NK-92 (cell line): ENCODE data around the gene UNC5B.

ENCODE experiments used
- DNase-seq: peaks from one replicate; lab custom pipeline; 2025; ENCODE audit not compliant: unreplicated experiment; lab: John Stamatoyannopoulos, UW

UNC5B gene

DNA sequence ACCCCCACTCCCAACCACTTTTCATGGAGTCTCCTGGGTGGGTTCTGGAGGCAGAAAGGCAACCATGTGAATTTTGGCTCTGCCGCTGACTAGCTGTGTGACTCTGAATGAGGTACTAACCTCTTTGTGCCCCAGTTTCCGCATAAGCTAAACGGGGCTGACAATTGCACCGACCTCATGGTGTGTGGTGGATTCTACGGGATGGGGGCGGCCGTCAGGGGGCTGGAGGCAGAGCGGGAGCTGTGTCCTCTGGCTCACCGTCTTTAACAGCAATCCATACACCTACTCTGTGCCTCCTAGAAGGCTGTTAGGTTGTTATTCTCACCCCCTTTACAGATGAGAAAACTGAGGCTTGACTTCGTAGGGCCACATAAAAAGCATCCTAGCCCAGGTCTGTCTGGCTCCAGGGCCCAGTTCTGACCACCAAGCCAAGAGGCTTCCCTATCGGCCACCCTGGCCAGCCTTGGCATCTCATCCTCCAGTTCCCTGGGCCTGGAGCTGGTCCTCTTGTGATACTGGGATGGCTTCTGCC lies 102.4 kb downstream of the UNC5B start:
- DNase-seq: no peak

DNA sequence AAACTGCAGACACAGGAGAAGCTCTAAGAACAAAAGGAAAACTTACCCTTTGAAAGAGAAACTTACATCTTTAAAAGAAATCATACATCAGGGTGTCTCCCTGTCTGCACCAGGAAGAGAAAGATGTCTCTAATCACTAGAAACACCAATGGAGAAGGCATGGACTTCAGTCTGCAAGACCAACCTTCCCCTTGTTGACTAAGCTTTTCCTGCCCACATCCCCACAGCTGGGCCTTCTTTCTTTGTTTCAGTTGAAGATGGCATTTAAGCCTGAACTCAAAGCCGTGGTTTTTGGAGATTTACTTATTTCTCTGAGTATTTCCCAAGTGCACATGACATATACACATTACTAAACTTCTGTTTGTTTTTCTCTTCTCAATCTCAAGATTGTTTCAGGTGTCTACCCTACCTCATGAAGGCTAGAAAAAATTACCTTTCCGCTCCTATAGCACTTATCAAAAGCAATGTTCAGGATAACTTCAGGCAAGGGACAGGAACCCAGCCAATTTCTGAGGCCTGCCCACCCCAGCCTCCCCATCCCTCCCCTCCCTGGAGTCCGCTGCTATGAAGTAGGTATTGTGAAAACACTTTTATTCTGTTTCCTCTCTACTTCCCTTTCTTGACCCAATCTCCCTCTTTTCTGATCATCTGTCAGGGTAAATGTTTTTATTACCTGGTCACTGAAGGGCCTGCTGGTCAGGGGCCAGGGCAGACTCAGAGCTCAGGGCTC lies 103.9 kb downstream of the UNC5B start:
- DNase-seq: no peak

DNA sequence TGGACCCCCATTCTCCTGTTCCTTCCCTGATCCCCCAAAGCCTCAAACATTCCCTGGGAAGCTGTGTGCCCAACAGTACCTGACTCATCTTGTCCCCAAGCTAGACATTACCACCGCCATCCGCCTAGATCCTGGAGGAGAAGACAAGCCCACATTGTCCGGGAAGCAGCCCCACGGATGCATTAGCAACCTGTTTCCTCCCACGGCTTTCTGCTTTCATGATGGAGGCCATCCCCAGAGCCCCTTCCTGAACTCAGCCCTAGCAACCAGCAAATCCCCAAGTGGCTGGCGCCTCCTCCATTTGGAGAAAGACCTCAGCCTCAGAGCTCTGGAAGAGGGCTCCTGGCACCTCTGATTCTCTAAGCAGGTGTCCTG lies 104.4 kb downstream of the UNC5B start:
- DNase-seq: no peak

DNA sequence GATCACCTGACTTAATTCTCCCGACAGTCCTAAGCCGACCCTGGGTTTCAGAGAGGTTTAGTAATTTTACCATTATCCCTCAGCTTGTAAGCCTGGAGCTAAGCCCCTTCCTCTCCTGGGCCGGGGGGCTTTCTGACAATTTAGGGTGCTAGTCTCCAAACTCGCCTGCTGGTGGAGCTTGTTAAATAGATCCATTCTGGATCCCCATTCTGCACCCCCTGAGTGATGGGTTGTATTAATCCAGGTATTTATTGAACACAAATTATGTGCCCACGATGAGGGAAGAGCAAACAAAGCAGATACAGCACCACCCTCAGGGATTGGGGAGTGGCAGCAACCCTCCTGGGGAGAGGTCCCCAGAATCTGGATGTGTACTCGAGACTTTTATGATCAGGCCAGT lies 105.4 kb downstream of the UNC5B start:
- DNase-seq: no peak

DNA sequence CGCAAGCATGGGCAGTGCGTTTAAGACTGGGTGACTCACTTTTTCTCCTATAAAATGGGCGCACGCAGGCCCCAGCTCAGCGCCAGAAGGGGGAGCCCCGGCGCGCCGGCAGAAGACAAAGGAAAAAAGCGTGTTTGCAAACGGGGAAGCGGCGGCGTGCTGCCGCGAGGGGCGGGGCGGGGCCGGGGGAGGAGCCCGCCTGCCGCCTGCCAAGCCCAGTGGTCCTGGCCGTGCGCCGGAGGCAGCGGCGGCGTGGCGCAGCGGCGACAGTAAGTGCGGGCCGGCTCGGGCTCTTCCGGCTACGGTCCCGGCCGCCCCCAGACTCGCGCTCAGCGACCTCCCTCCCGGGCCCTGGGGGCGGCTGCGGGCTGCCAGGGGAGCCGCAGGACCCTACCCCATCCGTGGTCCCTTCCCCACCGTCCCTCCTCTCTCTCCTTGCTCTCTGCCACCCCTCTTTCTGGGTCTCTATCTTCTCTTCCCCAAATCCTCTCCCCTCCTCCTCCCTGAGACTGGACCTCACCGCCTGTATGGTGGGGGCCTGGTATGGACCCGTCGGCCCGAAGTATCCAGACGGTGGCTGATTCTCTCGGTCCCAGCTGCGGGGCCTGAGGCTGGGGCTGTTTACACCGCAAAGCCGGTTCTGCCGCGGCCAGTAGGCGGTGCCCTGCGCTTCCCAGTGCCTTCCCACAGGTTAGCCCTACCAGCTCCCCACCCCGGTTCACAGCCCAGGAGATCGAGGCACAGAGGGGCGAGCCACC lies 106.9 kb downstream of the UNC5B start, which contains the start of gene SLC29A3:
Gene SLC29A3 (plus strand): TSS at position 218 of the 758 bp plus-strand sequence. CDS start 51 bp downstream, at position 269.
- no peak for DNase-seq

DNA sequence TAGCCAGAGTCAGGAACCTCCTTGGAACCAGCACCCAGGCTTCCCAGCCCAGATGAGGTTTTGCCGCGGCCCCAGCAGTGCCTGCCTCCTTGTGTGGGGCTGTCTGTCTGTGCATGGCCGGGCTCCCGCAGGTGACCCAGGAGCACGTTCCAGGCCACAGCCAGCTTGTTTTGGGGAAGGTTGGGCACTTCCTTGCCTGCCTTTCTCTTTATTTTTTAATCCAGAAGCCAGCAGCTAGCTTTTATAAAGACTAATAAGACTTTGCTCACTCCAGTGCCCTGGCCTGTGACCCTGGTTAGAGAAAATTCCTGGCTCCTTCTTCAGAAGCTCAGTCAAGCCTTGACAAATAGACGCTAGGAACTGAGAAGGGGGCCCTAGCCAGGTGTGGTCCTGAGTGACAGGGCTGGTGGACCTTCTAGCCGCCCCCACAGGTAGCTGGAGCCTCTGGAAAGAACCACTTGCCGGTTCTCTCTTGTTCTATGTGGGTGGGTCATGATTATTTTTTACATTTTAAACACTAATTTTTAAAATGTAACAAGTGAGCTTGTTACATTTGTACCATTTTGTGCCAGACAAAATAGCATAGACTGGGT lies 107.5 kb downstream of the UNC5B start:
- no peak for DNase-seq

DNA sequence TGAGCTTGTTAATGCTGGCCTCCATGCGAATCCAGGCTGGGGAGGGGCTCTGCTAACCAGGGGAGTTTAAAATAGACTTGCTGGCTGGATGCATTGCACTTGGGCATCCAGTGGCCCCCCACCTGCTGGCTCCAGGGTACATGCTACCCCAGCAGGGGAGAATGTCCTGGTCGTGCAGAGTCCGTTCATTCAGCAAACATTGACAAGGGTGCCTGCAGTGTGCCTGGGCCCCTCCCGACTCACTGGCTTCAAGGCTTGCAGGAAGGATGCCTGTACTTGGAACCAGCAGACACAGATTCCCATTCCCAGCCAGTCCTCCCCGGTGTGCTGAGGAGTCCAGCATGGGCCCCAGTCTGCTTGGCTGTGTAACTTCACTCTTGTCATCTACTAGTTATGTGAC lies 108.2 kb downstream of the UNC5B start:
- DNase-seq: no peak

DNA sequence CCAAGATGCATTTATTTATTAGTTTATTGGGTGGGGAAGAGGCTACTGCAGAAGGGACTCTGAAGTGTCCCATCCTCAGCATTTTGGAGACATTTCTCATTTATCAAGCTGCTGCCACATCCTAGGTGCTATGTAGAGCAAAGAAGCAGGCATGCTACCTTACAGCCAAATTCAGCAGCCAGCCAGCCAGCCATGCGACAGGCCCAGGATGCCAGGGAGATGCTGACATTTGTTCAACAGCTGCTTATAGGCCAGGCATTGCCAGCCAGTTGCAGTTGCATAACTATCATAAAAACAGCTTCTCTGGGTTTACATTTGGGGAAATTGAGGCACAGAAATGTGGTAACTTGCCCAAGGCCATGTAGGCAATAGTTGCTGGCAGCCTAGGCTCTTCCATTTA lies 109.0 kb downstream of the UNC5B start:
- DNase-seq: no peak

DNA sequence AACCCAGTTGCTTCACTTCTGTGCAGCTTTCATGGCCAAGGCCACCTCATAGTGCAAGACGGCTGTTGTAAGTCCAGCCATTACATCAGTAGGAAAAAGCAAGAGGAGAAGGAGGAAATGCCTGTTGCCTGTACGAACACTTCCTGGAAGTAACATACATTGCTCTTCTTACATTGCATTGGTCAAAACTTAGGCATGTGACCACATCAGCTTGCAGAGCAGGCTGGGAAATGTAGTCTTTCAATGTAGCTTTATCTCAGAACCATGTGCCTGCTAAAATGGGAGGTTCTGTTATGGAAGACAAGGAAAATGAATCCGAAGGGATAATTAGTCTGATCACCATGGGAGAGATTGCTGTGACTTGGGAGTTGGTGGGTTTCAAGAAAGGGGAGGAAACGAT lies 111.0 kb downstream of the UNC5B start:
- no peak for DNase-seq

DNA sequence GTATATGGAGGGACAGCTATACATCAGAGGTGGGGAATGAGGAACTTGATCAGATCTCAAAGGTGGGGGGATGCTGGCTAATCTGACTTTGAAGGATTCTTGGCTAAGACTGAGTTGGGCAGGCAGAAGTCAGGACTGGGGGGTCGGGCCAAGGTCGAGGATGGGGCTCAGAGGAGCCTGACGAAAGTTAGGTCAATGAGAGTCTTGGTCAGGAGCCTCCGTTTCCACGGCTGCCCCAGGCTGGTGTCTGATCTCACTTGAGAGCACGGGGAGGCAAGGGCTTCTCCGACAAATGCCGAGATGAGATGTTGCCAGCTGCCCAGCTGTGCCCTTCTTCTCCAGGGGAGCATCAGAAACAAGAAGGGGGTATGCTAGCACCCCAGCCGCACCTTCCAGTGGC lies 112.4 kb downstream of the UNC5B start:
- DNase-seq: no peak

DNA sequence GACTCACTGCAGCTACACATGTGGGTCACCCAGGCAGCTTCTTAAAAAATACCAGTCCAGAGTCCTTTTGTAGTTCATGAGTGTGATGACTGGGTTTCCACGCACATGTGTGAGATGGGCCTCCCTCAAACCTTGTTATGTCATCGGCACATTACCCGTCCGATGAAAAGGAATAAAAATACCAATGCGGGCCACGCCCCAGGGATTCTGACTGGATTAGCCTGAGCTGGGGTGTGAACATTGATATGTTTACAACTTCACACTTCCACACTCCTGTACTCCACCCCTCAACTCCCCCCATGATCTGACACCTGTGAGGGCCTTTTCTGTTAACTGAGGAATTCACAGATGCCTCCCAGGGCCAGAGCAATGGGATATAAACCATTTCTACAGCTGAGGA lies 112.9 kb downstream of the UNC5B start:
- no peak for DNase-seq

DNA sequence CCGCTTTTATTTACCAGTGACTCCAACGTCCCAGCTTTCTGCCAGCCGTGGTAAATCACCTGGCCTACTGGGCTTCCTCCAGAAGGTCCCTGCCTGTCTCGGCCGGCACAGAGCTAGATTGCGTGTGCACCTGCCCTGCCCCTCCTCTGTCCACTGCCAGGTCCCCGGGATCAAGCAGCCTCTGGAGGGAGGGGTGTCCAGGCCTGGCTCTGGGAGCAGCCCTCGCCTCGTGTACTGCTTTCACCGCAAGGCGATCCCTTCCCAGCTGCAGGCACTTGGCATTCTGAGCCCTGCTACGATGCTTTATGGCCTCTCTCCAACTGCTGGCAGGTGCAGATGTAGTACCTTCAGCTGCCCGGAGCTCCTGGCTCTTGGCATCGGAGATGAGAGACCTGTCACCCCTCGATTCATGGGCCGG lies 114.1 kb downstream of the UNC5B start:
- DNase-seq: no peak

DNA sequence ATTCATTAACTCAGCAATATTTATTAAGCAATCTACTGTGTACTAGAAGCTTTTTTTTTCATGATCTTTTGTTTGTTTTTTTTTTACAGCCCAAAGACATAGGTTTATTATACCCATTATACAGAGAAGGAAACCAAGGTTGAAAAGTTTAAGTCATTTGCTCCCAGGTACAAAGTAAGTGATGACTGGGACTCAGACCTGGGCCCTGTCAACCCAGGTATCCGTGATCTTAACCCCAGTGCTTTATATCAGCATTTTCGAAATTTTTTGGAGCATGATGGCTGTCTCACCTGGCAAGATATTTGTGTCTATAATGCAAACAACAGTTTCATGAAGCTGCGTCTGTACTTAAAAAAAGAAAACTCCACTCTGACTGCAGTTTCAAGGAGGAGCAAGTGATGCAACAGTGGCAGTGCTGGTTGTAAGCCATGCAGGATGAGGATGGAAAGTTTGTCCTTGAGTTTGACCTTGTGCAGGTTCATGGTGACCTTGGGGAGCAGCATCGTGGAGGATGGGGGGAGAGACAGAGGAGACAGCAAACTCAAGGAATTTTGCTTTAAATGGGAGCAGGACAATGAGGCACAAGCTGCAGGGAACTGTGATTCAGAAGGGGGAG lies 118.5 kb downstream of the UNC5B start:
- no peak for DNase-seq

DNA sequence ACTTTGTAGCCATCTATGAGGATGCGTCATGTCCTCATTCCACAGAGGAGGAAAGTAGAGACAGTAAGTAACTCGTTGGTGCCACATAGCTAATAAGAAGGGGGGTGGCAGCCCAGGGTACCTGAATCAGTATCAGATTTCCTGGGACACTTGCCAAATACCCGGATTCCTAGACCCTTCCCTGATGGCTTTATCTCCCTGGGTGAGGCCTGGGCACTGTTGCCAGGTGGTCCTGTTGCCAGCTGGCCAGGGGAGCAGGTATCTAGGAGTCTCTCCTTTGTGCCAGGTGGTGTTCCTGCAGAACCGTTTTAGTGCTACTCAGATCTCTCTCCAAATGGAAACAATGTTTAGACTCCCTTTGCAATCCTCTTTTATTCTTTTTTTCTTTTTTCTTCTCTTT lies 119.4 kb downstream of the UNC5B start:
- DNase-seq: no peak

DNA sequence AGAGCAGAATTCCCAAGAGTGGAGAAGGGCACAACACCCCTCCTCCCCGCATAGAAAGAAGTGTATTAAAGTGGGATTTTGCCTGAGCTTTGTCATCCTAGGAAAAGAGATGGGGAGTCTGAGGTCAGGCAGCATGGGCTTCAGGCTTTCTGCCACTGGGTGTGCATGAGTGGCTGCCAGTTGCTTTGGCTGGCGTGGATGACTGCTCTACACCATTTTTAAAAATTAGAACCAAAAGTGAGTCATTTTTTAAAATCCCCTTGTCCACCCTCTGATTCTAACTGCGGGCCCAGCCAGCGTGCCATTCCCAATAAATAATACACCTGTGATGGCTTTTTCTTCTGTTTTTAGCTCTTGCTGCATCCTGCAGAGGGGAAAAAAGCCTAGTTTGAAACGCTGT lies 120.1 kb downstream of the UNC5B start:
- DNase-seq: no peak

DNA sequence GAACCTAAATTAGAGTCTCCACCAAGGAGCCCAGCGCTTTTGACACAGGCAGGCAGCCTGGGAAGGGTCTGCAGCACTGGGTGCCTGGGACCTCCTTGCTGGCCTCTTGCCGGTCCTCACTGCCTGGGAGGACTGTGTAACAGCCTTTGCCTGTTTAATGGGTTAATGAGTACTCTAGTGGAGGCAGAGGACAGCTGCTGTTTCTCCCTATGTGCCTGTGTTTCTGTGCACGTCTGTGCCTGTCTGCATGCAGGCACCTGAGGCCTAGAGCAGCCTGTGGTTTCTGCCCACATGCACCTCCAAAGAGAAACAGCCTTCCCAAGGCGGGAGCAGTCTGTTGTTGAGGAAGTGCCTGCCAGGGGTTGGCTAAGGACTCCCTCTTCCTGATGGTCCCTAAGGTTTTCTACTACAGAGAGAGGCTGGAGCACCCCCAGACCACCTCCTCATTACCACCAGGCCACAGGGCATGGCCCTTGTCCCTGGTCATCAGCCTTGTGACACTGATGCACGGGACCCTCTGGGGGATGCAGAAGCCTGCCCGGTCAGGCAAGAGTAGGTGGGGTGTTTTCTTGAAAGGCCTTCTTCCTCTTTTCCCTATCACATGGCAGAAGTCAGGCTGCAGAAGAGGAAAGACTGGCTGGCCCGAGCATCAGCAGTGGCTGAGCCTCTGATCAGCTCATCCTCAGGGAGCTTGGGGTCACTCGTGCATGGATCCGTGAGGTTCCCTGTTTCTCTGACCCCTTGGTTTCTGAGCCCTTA lies 120.9 kb downstream of the UNC5B start:
- no peak for DNase-seq

DNA sequence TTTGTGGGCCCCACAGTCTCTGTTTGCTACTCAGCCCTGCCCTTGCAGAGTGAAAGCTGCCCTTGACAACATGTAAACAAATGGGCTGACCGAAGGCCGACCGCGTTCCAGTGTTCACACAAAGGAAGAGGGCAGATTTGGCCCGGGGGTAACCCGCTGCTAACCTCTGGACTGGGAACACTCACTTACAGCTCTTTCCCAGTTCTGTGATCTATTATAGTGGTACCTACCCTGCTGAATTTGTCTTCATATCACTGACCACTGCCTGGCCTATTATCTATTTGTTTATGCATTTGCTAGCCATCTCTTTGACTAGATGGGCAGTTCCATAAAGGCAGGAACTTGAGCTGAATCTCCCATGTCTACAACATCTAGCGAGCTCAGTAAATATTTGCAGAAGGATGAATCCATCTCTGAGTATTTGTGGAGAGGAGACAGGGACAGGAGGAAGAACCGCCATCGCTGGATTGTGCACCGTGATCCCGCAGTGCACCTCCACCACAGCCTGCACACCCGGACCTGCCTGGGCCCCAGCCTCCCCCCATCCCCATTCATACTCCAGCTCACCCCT lies 121.9 kb downstream of the UNC5B start:
- DNase-seq: no peak

DNA sequence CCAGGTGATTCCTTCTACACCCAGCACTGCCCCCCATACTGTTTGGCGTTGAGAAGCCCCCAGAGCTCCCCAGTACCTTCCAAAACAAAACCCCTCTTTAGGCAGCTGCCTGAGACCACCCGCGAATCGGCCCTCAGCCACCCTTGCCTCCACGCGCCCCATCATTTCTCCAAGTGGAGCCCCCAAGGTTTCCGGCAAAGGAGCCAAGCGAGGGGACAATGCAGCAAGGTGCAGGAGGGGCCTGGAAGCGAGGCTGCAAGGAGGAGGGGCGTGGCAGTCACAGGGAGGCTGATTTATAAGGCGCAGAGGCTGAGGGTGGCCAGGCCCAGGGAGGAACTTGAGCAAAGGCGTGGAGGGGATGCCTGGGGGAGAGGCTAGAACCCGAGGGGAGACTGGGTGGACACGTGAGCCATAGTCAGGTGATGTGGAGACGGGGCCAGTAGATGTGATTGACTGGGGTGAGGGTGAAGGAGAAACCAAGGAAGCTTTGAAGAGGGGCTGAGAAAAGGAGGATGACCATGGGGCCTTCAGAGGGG lies 122.9 kb downstream of the UNC5B start:
- no peak for DNase-seq

DNA sequence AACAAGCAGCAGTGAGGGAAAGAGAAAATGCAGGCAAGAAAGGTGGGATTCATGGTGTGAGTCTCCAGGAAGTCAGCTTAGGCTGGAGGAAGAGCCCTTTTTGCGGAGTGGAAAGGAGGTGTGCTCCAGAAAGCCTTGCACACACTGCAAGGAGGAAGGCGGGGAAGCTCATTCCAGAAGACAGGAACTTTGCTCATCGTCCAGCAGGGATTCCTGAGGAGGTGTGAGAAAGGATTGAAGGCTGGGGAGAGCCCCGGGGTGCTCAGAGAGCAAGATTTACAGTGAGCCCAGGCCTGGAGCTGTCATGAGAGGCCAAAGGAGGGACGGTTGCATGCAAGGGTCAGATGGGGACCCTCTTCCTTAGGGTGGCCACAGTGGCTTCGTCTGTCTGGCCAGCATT lies 124.3 kb downstream of the UNC5B start:
- no peak for DNase-seq

DNA sequence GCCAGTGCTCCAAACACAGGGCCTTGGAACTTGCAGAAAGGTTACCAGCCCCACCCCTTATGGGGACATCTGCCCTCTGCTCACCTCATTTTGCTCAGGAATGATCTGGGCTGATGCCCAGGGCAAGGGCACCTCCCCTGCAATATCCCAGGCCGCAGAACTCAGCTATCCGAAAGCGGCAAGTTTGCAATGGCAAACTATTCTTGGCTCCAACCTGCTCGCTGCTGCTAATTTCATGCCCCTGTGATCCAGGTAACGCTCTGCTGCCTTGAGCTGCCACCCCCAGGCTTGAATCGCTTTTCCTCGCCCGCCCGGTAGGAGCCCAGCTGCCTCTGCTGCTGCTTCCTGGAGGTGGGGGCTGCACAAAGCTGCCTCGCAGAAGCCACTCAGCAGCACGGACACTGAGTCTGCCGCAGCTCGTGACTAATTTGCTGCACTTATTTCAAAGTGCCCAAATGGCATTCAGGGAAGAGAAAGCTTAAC lies 124.9 kb downstream of the UNC5B start:
- no peak for DNase-seq
